ENCODE data around the gene NTRK1. TPM values are rescaled to one million over a fixed set of nuclear protein-coding genes. Genes with fewer than 3 reads are reported as not detected.

The NTRK1 gene
- total and polyA plus RNA-seq, 2 experiments from 2014 or later = 0.08 to 0.11 TPM

DNA sequence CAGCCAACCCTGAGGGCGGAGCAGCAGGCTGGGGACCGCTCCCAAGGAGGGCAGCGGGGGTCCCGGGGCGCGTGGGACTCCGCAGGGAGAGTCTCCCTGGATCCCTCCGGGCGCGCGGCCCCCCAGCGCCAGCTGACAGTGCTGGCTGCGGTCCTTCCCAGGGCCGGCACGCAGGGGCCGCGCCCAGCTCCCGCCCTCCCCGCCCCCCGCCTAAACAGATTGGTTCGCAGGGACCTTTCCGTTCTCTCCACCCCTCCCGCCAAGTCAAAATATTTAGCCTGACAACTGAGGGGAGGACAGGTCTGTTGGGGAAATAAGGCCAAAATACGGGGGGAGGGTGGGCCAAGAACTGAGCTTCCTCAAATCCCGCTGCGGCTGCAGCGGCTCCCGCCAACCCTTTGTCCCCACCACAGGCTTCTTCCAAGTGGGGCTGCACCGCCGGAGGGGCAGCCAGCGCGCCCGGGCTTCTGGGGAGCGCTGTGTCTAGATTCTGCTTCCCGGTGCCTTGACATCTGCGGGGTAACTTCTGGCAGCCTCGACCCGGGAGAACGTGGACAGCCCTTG, 1.6 kb upstream of the NTRK1 start, which contains the start of gene INSRR:
Gene INSRR, minus strand, starts transcription at position 159 of the 564 bp plus-strand sequence. CDS start 496 bp downstream, outside the sequence.
- H3K27ac ChIP-seq = no peak within 1 kb of the TSS
- H3K79me2 ChIP-seq (ENCODE audit: insufficient read depth) = no peaks in the 10 kb centered on the region
- no peaks in the 10 kb centered on the region for H3K9me2 ChIP-seq (ENCODE audit: insufficient read depth)
- no peaks in the 10 kb centered on the region for H3K36me3 ChIP-seq (ENCODE audit: low read depth)
- H3K27me3 ChIP-seq (replicated peaks; ENCODE audit: insufficient read depth) = peaks cover 18% of the 10 kb centered on the region
- in situ Hi-C loops (cut with MboI) = no loop called here
- WGBS, 2 experiments (ENCODE audit: low coverage in 1 of 2, low lambda C conversion rate in 2 of 2, missing lambda C conversion rate in 2 of 2) = 1 to 3% methylated on average over 17 to 32 of the region's 39 CpGs
- no peaks in the 10 kb centered on the region for H4K20me1 ChIP-seq (ENCODE audit: insufficient read depth)
- H3K4me3 ChIP-seq = peak within 1 kb of the TSS; percentile 68
- peak; percentile 32 for DNase-seq
- H3K9ac ChIP-seq = peak within 1 kb of the TSS; percentile 25; the same call in 1 of the 2 replicates
- no peak for TF ChIP-seq EZH2phosphoT487 (IDR thresholded peaks at IDR 0.05; ENCODE audit: insufficient read depth, low read depth)
- no peak for TF ChIP-seq EZH2 (IDR thresholded peaks at IDR 0.05; ENCODE audit: insufficient read depth, poor library complexity, severe bottlenecking)
- 0 out of 2 replicates have a peak, but pooled peaks cover 3% of the 10 kb centered on the region for H3K4me1 ChIP-seq (ENCODE audit: insufficient read depth)
- no peaks in the 10 kb centered on the region for H3K9me3 ChIP-seq (ENCODE audit: low read depth)
- peak within 1 kb of the TSS; percentile 65 for H2AFZ ChIP-seq
- no peaks in the 10 kb centered on the region for H3F3A ChIP-seq (ENCODE audit: insufficient read depth)
- peak within 1 kb of the TSS; percentile 82 for H3K4me2 ChIP-seq (ENCODE audit: unreplicated experiment)

DNA sequence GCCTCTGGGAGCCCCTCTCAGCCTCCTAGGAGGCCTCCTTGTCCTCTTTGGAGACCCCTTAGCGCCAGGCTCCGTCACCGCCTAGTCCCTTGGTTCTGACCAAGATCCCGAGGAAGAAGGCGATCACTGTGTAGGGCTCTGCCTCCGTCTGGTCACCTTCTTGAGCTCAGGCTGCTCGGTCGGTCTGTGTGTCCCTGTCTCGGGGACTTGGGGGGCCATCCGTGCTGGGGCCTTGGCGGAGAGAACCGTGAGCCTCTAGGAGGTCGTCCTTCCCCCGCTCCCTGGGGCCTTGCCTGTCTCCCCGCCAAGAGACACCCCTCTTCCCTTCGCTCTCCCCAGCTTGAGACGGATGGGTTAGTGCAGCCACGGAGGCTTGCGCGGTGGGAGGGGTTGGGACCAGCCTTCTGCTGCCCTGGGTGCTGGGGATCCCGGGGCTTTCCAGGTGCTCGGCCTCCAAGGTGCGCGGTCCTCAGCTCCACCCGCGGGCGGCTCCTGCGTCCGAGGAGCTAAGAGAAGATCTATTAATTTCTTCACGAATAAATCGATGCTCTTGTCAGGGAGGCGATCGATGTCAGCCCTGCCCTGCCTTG, 1.0 kb upstream of the NTRK1 start:
- no peaks in the 10 kb centered on the region for H3K9me2 ChIP-seq (ENCODE audit: insufficient read depth)
- in situ Hi-C loops (cut with MboI) = no loop called here

DNA sequence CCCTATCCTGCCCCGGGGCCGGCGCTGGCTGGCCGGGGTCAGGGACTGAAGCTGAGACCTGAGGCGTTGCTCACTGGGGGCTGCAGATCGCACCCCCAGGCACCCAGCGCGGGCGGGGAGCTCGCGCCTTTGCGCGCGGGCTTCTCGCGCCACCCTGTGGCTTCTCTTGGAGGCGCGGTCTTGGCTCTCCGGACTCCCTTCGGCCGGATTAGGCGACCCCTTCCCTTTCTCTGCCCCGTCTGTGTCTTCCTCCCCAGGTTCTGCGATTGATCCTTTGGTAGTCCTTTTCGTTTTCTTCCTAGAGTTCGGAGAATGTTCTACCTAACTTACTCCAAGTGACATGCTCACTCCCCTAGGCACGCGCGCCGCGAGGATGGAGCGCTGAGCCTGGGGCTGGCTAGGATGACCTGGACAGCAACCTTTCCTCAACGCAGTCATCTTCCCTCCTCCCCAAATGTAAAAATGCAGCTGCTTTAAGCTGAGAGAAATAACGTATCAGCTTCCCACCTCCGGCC, 495 bp upstream of the NTRK1 start:
- TF ChIP-seq EZH2phosphoT487 (IDR thresholded peaks at IDR 0.05; ENCODE audit: insufficient read depth, low read depth) (no peak), EZH2 (IDR thresholded peaks at IDR 0.05; ENCODE audit: insufficient read depth, poor library complexity, severe bottlenecking) (no peak)
- Histone ChIP-seq H4K20me1 (ENCODE audit: insufficient read depth) (no peaks in the 10 kb centered on the region), H3K27me3 (replicated peaks; ENCODE audit: insufficient read depth) (peaks cover 18% of the 10 kb centered on the region), H3K4me1 (ENCODE audit: insufficient read depth) (0 out of 2 replicates have a peak, but pooled peaks cover 3% of the 10 kb centered on the region), H3K4me3 (peak overlapping the region; percentile 68), H3K27ac (no peak overlapping the region), H2AFZ (peak overlapping the region; percentile 65), H3K9me2 (ENCODE audit: insufficient read depth) (no peaks in the 10 kb centered on the region), H3K9me3 (ENCODE audit: low read depth) (no peaks in the 10 kb centered on the region), H3F3A (ENCODE audit: insufficient read depth) (no peaks in the 10 kb centered on the region), H3K36me3 (ENCODE audit: low read depth) (no peaks in the 10 kb centered on the region), H3K9ac (no peak overlapping the region), H3K4me2 (ENCODE audit: unreplicated experiment) (peak overlapping the region; percentile 82), H3K79me2 (ENCODE audit: insufficient read depth) (no peaks in the 10 kb centered on the region)
- peak; percentile 77 for DNase-seq
- in situ Hi-C loops (cut with MboI) = no loop called here
- WGBS, 2 experiments (ENCODE audit: low coverage in 1 of 2, low lambda C conversion rate in 2 of 2, missing lambda C conversion rate in 2 of 2) = 0 to 1% methylated on average over 35 of the region's 35 CpGs

More for the DNA sequence above, 1.0 kb upstream of the NTRK1 start:
- H3K4me1 ChIP-seq (ENCODE audit: insufficient read depth) = 0 out of 2 replicates have a peak, but pooled peaks cover 3% of the 10 kb centered on the region
- no peaks in the 10 kb centered on the region for H3K36me3 ChIP-seq (ENCODE audit: low read depth)
- H3K9me3 ChIP-seq (ENCODE audit: low read depth) = no peaks in the 10 kb centered on the region
- H3K4me2 ChIP-seq (ENCODE audit: unreplicated experiment) = peak overlapping the region; percentile 82
- H3K79me2 ChIP-seq (ENCODE audit: insufficient read depth) = no peaks in the 10 kb centered on the region
- peaks cover 18% of the 10 kb centered on the region for H3K27me3 ChIP-seq (replicated peaks; ENCODE audit: insufficient read depth)
- H3K9ac ChIP-seq = no peak overlapping the region
- peak; percentile 55 for DNase-seq
- TF ChIP-seq EZH2 (IDR thresholded peaks at IDR 0.05; ENCODE audit: insufficient read depth, poor library complexity, severe bottlenecking) = no peak
- TF ChIP-seq EZH2phosphoT487 (IDR thresholded peaks at IDR 0.05; ENCODE audit: insufficient read depth, low read depth) = no peak
- H3K4me3 ChIP-seq = peak overlapping the region; percentile 68
- no peaks in the 10 kb centered on the region for H4K20me1 ChIP-seq (ENCODE audit: insufficient read depth)
- peak overlapping the region; percentile 65 for H2AFZ ChIP-seq
- WGBS, 2 experiments (ENCODE audit: low coverage in 1 of 2, low lambda C conversion rate in 2 of 2, missing lambda C conversion rate in 2 of 2) = 3 to 5% methylated on average over 30 to 33 of the region's 33 CpGs
- no peaks in the 10 kb centered on the region for H3F3A ChIP-seq (ENCODE audit: insufficient read depth)
- no peak overlapping the region for H3K27ac ChIP-seq

DNA sequence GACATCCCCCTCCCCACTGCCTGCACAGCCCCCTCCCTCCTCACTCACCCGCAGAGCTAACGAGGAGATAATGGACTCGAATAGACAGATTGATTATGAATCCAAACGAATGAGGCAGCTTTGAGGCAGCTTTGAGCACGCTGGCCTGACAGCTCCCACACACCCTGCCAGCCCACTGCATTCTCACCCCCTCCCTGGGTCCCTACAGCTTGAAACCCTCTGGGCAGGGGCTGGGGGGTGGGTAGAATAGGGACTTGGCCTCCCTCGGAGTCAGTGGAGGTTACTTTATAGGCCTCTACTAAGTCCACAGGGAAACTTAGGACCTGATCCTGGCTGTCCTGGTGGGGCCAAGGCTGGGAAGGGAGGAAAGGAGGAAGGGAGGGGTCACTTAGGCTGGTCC, 1.9 kb downstream of the NTRK1 start:
- in situ Hi-C loops (cut with MboI) = no loop called here

More for the DNA sequence above, 1.9 kb downstream of the NTRK1 start:
- Histone ChIP-seq H3K36me3 (ENCODE audit: low read depth) (no peaks in the 10 kb centered on the region), H3K27ac (no peak overlapping the region), H3K9me2 (ENCODE audit: insufficient read depth) (no peaks in the 10 kb centered on the region), H3K4me2 (ENCODE audit: unreplicated experiment) (no peak overlapping the region), H3K79me2 (ENCODE audit: insufficient read depth) (no peaks in the 10 kb centered on the region), H3K4me3 (no peak overlapping the region), H3K9ac (no peak overlapping the region), H3K4me1 (ENCODE audit: insufficient read depth) (0 out of 2 replicates have a peak, but pooled peaks cover 3% of the 10 kb centered on the region), H2AFZ (no peak overlapping the region), H3K27me3 (replicated peaks; ENCODE audit: insufficient read depth) (peaks cover 17% of the 10 kb centered on the region), H3K9me3 (ENCODE audit: low read depth) (no peaks in the 10 kb centered on the region), H3F3A (ENCODE audit: insufficient read depth) (no peaks in the 10 kb centered on the region), H4K20me1 (ENCODE audit: insufficient read depth) (no peaks in the 10 kb centered on the region)
- DNase-seq = no peak
- 79 to 83% methylated on average over 6 of the region's 6 CpGs for WGBS, 2 experiments (ENCODE audit: low coverage in 1 of 2, low lambda C conversion rate in 2 of 2, missing lambda C conversion rate in 2 of 2)
- no peak for TF ChIP-seq EZH2 (IDR thresholded peaks at IDR 0.05; ENCODE audit: insufficient read depth, poor library complexity, severe bottlenecking)
